K562 (cell line): ENCODE data around the gene SPATA13. TPM values are rescaled to one million over a fixed set of nuclear protein-coding genes. Genes with fewer than 3 reads are reported as not detected.

Source experiments
- MGA ChIP-seq: fragments of 450-650 bp; IDR thresholded peaks from 2 replicates; pipeline ENCODE4 v1.6.1; 2016; ENCODE audit warnings: mild to moderate bottlenecking, moderate library complexity
- NRF1 ChIP-seq, 2 experiments: fragments of 450-650 bp; IDR thresholded peaks in 1 of 2; conservative IDR thresholded peaks in 1 of 2; 2 replicates each; pipeline ENCODE4 v1.6.1; 2014; ENCODE audit warnings: mild to moderate bottlenecking in 2 of 2
- RBFOX2 ChIP-seq: fragments of 200-400 bp; formaldehyde crosslinking; IDR thresholded peaks from 2 replicates; pipeline ENCODE4 v1.6.1; 2017; ENCODE audit warnings: low read depth, mild to moderate bottlenecking, low read length, moderate library complexity
- TCF15 ChIP-seq: fragments of 250-450 bp; sonication (Bioruptor Pico); IDR thresholded peaks from 2 replicates; pipeline ENCODE4 v1.8.0; 2022; ENCODE audit warnings: moderate library complexity, mild to moderate bottlenecking, inconsistent platforms
- ZNF253 ChIP-seq: fragments of 250-450 bp; sonication (Bioruptor Pico); conservative IDR thresholded peaks from 2 replicates; pipeline ENCODE4 v1.6.1; 2021; ENCODE audit warnings: mild to moderate bottlenecking
- ZNF695 ChIP-seq: fragments of 450-650 bp; formaldehyde crosslinking; IDR thresholded peaks from 2 replicates; pipeline ENCODE4 v1.4.0; 2020; ENCODE audit warnings: mild to moderate bottlenecking, moderate library complexity
- polyA plus RNA-seq, 8 experiments: library from polyadenylated mRNA; depleted of rRNA in 4 of 8; stranded (reverse) in 5 of 8; unstranded in 3 of 8; fragments of >200 nt; fragmentation: Nextera tagmentation in 2 of 8; fragmentation: Illumina TruSeq in 1 of 8; extraction: Ambion mirVana in 2 of 8; extraction: Trizol in 1 of 8; gene quantifications; 2 replicates each; pipeline versions ENCODE4 v1.2.1 to v1.2.3, GENCODE V29; 2011 to 2014; ENCODE audit warnings: inconsistent platforms in 1 of 8, missing spikeins in 1 of 8
- total RNA-seq, 7 experiments: library from RNA; depleted of rRNA in 6 of 7; stranded (reverse); fragments of >200 nt in 6 of 7; fragmentation: Illumina TruSeq in 2 of 7; extraction: Trizol in 2 of 7; gene quantifications; 2 replicates each; pipeline versions ENCODE4 v1.2.1 to v1.2.3, GENCODE V29; 2011 to 2021; ENCODE audit warnings: low replicate concordance in 1 of 7
- TF ChIP-seq, protein P1 (sequence below): fragments of 250-450 bp; sonication (Bioruptor Pico); IDR thresholded peaks from 2 replicates; pipeline ENCODE4 v1.5.0; 2021; ENCODE audit warnings: mild to moderate bottlenecking, moderate library complexity
- TF ChIP-seq, protein P2 (sequence below): fragments of 250-450 bp; sonication (Bioruptor Pico); IDR thresholded peaks from 2 replicates; pipeline ENCODE4 v1.8.0; 2021; ENCODE audit warnings: mild to moderate bottlenecking, moderate library complexity
- TF ChIP-seq, protein P3 (sequence below): sonication (generic); formaldehyde crosslinking; IDR thresholded peaks from 2 replicates; pipeline ENCODE4 v1.8.1; 2022; ENCODE audit warnings: missing genetic modification reagents

SPATA13 gene
- total and polyA plus RNA-seq, 9 of the 15 experiments (the other 6 are each of a cell fraction or from before 2014, with no cell fraction given) = 0.08 to 0.99 (median 0.21) TPM; not detected in 2

- TF ChIP-seq MGA (peak; percentile 47), RBFOX2 (peak; percentile 29; the same call in 1 of the 2 replicates), ZNF695 (CRISPR knock-in tag) (no peak), TCF15 (CRISPR knock-in tag) (no peak), NRF1 (conservative IDR thresholded peaks at IDR 0.05 in 1 of 2, IDR thresholded peaks at IDR 0.05 in 1 of 2) (0 out of 4 replicates have a peak, but pooled peaks of 1 of the 2 experiments have one; percentile 13), ZNF253 (no peak)
- TF ChIP-seq, protein P1, sequence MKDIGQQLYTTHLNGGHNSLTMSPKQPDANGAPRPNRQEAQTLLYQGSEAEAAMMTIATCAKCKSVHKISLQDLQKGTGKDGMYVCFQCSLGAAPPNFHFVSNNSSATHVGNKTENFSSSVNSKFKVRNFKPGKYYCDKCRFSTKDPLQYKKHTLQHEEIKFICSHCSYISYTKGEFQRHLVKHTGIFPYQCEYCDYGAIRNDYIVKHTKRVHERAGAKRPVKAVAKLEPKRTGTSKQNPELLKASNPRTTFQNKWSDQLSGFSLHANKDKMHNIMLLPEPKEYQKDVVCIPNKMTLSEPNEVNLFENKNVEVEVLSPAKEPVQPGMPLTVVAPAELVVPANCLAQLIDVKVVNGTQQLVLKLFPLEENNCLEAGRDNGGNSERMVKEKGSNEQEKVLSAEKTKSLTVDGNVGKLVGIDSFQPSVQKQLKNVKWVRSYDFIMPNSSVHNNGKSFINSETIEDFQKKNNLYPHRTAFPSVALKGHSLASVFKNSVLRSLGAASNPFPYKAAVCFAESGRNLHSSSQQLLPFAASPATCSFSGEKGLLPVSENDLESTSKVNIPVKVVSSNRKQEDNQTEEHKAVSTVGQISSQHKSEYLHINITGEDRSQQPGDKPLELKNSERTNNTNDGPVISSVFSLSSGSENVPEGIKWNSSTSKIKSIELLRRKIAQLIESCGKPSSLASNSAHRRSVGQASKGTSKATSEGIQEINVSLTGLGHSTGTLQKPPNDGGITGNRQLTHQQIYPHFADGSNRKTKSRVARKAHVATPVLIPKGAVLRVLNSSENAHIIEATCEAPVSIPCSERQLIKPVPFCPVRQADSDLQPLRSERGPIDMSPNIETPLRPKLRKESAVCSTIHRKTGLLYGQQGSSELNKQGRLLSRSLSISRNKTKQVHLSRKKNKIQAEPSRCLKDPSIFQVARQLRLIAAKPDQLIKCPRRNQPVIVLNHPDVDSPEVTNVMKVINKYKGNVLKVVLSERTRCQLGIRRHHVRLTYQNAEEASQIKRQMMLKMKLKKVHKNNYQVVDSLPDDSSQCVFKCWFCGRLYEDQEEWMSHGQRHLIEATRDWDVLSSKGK (CRISPR knock-in tag) = no peak
- TF ChIP-seq, protein P2, sequence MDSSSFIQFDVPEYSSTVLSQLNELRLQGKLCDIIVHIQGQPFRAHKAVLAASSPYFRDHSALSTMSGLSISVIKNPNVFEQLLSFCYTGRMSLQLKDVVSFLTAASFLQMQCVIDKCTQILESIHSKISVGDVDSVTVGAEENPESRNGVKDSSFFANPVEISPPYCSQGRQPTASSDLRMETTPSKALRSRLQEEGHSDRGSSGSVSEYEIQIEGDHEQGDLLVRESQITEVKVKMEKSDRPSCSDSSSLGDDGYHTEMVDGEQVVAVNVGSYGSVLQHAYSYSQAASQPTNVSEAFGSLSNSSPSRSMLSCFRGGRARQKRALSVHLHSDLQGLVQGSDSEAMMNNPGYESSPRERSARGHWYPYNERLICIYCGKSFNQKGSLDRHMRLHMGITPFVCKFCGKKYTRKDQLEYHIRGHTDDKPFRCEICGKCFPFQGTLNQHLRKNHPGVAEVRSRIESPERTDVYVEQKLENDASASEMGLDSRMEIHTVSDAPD (CRISPR knock-in tag) = no peak
- TF ChIP-seq, protein P3, sequence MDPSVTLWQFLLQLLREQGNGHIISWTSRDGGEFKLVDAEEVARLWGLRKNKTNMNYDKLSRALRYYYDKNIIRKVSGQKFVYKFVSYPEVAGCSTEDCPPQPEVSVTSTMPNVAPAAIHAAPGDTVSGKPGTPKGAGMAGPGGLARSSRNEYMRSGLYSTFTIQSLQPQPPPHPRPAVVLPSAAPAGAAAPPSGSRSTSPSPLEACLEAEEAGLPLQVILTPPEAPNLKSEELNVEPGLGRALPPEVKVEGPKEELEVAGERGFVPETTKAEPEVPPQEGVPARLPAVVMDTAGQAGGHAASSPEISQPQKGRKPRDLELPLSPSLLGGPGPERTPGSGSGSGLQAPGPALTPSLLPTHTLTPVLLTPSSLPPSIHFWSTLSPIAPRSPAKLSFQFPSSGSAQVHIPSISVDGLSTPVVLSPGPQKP (CRISPR knock-in tag) = no peak
Observed at GRCh38 chr13:24160458-24161009, at the start of gene SPATA13 (continued).
